GM12873 (cell line): ENCODE results near the gene OR7A5.

ENCODE experiments used
- TF ChIP-seq, protein P1 (sequence below): IDR thresholded peaks from 2 replicates; pipeline ENCODE4 v1.5.1; 2012; ENCODE audit warnings: low read depth, mild to moderate bottlenecking, moderate library complexity, low read length, control low read depth; ENCODE audit not compliant: insufficient read depth; ENCODE audit errors: missing control alignments

Gene OR7A5

DNA sequence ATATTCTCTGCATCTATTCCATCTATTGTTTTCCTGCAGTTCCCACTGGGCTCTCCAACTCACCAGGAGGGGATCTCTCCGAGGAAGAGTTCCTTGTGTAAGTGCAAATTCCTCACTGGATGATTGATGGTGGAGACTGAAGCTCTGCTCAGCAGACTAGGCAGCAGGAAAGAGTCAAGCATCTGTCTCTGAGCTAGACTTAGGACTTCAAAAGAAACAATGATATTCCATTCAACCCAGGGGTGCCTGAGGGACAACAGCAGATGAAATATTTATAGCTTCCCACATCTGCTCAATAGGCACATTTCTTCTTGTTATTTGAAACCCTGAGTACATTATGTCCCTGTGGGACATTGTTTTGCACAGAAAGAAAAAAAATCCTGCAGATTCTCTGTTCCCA, at the start of gene OR7A5, which contains the start of gene OR7C1:
OR7A5 (minus strand) TSS at position 175 of the 400 bp plus-strand sequence. CDS start 6,944 bp downstream, outside the sequence.
OR7C1 (minus strand) TSS at position 175 of the 400 bp plus-strand sequence. CDS start 35,049 bp downstream, outside the sequence.
- TF ChIP-seq, protein P1, sequence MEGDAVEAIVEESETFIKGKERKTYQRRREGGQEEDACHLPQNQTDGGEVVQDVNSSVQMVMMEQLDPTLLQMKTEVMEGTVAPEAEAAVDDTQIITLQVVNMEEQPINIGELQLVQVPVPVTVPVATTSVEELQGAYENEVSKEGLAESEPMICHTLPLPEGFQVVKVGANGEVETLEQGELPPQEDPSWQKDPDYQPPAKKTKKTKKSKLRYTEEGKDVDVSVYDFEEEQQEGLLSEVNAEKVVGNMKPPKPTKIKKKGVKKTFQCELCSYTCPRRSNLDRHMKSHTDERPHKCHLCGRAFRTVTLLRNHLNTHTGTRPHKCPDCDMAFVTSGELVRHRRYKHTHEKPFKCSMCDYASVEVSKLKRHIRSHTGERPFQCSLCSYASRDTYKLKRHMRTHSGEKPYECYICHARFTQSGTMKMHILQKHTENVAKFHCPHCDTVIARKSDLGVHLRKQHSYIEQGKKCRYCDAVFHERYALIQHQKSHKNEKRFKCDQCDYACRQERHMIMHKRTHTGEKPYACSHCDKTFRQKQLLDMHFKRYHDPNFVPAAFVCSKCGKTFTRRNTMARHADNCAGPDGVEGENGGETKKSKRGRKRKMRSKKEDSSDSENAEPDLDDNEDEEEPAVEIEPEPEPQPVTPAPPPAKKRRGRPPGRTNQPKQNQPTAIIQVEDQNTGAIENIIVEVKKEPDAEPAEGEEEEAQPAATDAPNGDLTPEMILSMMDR = no peak

DNA sequence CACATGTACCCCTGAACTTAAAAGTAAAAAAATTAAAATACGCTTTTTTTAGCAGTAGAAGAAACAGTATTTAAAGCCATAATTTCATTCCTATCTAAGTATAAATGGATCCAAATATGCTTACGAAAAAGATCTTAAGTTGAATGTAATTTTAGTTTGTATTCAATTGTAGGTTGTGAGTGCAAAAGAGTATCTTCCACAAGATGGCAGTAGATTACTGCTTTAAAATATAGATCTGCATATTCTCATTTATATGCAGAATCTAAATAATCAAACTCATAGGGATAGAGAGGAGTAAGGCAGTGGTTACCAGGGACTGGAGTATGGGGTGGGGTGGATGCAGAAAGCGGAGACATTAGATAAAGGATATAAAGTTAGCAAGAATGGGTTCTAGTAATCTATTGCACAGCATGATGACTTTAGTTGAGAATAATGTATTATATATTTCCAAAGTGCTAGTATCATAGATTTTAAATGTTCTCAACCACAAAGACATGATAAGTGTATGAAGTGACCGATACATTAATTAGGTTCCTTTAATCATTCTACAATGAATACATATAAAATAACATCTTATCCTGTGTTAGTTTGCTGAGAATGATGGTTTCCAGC, 36.7 kb upstream of the OR7A5 start:
- TF ChIP-seq, protein P1 = peak; percentile 45

DNA sequence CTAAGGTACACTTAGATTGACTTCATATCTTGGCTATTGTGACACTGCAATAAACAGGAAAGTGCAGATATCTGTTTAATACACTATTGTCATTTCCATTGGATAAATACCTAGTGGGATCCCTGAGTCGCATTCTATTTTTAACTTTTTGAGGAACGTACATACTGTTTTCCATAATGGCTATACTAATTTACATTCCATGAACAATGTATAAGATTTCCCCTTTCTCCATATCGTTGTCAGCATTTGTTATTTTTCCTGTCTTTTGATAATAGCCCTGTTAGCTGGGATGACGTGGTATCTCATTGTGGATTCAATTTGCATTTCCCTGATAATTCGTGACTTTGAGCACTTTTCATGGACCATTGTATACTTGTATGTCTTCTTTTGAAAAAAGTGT, 33.5 kb upstream of the OR7A5 start:
- TF ChIP-seq, protein P1 = no peak

DNA sequence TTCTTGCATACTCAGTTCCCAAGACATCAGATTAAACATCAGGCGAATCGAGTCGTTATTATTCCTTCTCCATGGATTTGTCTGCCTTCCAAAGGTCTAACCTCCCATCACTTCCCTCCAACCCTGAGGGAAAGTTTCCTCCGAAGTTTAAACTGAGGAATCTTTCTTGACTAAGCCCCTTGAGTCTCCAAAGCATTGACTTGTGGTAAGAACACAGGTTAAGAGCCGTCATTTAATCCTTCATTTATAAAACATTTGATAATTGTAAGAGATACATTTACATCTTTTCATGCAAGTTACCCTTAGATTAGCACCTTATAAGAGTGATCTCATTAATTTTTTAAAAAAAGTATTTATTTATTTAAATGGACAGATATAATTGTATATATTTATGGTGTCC, 13.8 kb upstream of the OR7A5 start, which contains the start of gene OR7A10:
OR7A10 (minus strand) TSS at position 101 of the 400 bp plus-strand sequence. CDS start 7,045 bp downstream, outside the sequence.
- TF ChIP-seq, protein P1 = no peak

DNA sequence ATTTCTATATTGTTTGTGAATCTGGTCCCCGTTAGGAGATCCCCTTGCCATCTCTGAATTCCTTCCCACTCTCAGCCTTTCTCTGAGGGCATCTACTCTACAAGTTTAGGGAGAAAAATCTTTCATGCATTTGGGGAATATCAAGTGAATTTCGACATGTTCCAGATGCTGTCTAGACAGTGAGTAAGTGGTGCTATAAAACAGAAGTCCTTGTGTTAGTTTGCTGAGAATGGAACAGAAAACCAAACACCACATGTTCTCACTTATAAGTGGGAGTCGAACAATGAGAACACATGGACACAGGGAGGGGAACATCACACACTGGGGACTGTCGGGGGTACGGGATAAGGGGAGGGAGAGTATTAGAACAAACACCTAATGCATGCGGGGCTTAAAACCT, 8.6 kb upstream of the OR7A5 start:
- TF ChIP-seq, protein P1 = no peak

DNA sequence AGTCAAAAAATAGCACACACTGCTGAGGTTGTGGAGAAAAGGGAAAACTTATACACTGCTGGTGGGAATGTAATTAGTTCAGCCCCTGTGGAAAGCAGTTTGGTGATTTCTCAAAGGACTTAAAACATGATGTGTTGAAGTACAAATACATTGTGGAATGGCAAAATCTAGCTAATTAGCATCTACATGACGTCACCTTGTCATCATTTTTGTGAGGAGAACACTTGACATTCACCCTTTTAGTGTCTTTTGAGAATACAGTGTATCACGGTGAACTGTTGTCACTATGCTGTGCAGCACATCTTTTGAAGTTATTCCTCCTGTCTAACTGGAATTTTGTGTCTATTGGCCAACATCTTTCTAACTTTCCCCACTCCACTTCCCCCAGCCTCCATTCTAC, 8.2 kb upstream of the OR7A5 start:
- TF ChIP-seq, protein P1 = no peak

DNA sequence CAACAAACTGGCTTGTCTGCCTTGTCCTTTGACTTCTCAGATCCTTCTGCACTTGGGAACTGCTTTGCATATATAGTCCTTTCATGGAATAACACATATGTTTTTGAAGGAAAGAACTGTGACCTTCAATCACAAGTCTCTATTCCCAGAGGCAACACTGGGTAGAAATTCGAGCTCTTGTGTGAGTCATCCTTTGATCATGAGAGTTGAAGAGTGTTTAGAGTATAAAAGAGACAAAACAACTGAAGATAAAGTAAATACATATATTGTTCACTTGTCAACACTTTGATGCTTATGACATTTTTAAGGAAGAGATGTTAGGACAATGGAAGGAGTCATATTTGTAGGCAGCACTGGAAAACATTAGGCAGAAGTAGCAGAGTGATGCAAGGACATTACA, 5.2 kb upstream of the OR7A5 start:
- TF ChIP-seq, protein P1 = no peak
